H9 (cell line): ENCODE data around the gene PLXNA4. TPM values are rescaled to one million over a fixed set of nuclear protein-coding genes. Genes with fewer than 3 reads are reported as not detected.

Source experiments
- DNase-seq: peaks from one replicate; pipeline ENCODE4 v3.0.0-alpha.2; 2017
- H2AFZ ChIP-seq: one replicate; pipeline ENCODE4 v1.6.1; 2013; ENCODE audit warnings: mild to moderate bottlenecking, low read length, control low read depth, moderate library complexity
- H2AK5ac ChIP-seq: 2 replicates; pipeline ENCODE4 v1.6.1; 2013; ENCODE audit warnings: low read length, control low read depth, mixed read lengths; ENCODE audit not compliant: insufficient read length
- H2BK120ac ChIP-seq: one replicate; pipeline ENCODE4 v1.6.1; 2013; ENCODE audit warnings: low read depth, mild to moderate bottlenecking, low read length, control low read depth, inconsistent platforms; ENCODE audit not compliant: poor library complexity, severe bottlenecking
- H2BK12ac ChIP-seq: 2 replicates; pipeline ENCODE4 v1.6.1; 2013; ENCODE audit warnings: low read length, control low read depth, mixed read lengths, low read depth; ENCODE audit not compliant: insufficient read length
- H2BK15ac ChIP-seq: 2 replicates; pipeline ENCODE4 v1.6.1; 2013; ENCODE audit warnings: low read depth, low read length, control low read depth
- H2BK20ac ChIP-seq: one replicate; pipeline ENCODE4 v1.6.1; 2013; ENCODE audit warnings: low read depth, mild to moderate bottlenecking, low read length, control low read depth, inconsistent platforms; ENCODE audit not compliant: poor library complexity, severe bottlenecking
- H2BK5ac ChIP-seq: 2 replicates; pipeline ENCODE4 v1.6.1; 2013; ENCODE audit warnings: low read length, control low read depth, mixed read lengths; ENCODE audit not compliant: insufficient read length
- H3K14ac ChIP-seq: 2 replicates; pipeline ENCODE4 v1.6.1; 2013; ENCODE audit warnings: low read length, control low read depth; ENCODE audit not compliant: insufficient read depth
- H3K18ac ChIP-seq: 2 replicates; pipeline ENCODE4 v1.6.1; 2013; ENCODE audit warnings: low read depth, mild to moderate bottlenecking, mixed read lengths, low read length, control low read depth; ENCODE audit not compliant: insufficient read length
- H3K23ac ChIP-seq: 2 replicates; pipeline ENCODE4 v1.6.1; 2013; ENCODE audit warnings: low read length, control low read depth, mixed read lengths, low read depth; ENCODE audit not compliant: insufficient read length
- H3K23me2 ChIP-seq: 2 replicates; pipeline ENCODE4 v1.6.1; 2013; ENCODE audit warnings: low read depth, mild to moderate bottlenecking, mixed read lengths, low read length, control low read depth; ENCODE audit not compliant: insufficient read length, poor library complexity, severe bottlenecking
- H3K27ac ChIP-seq: 2 replicates; pipeline ENCODE4 v1.5.1; 2013; ENCODE audit warnings: low read length, control low read depth, mixed read lengths, low read depth; ENCODE audit not compliant: insufficient read length
- H3K27me3 ChIP-seq: 2 replicates; pipeline ENCODE4 v1.6.1; 2013; ENCODE audit warnings: low read length, control low read depth, inconsistent platforms; ENCODE audit not compliant: insufficient read depth
- H3K4ac ChIP-seq: 2 replicates; pipeline ENCODE4 v1.6.1; 2013; ENCODE audit warnings: low read depth, mild to moderate bottlenecking, control low read depth, inconsistent platforms, low read length, moderate library complexity
- H3K4me1 ChIP-seq: 2 replicates; pipeline ENCODE4 v1.6.1; 2013; ENCODE audit warnings: low read length, control low read depth, inconsistent platforms; ENCODE audit not compliant: insufficient read depth
- H3K4me2 ChIP-seq: 2 replicates; pipeline ENCODE4 v1.6.1; 2013; ENCODE audit warnings: low read length, control low read depth, mixed read lengths; ENCODE audit not compliant: insufficient read length, insufficient read depth
- H3K56ac ChIP-seq: 2 replicates; pipeline ENCODE4 v1.6.1; 2013; ENCODE audit warnings: low read depth, mild to moderate bottlenecking, mixed read lengths, low read length, control low read depth; ENCODE audit not compliant: insufficient read length
- H3K79me1 ChIP-seq: 2 replicates; pipeline ENCODE4 v1.6.1; 2013; ENCODE audit warnings: low read depth, mild to moderate bottlenecking, moderate library complexity, low read length, control low read depth, inconsistent platforms; ENCODE audit not compliant: insufficient read depth, poor library complexity, severe bottlenecking
- H3K79me2 ChIP-seq: 2 replicates; pipeline ENCODE4 v1.6.1; 2013; ENCODE audit warnings: low read length, control low read depth, inconsistent platforms; ENCODE audit not compliant: insufficient read depth
- H3K9ac ChIP-seq: 2 replicates; pipeline ENCODE4 v1.6.1; 2013; ENCODE audit warnings: low read length, control low read depth, mixed read lengths; ENCODE audit not compliant: insufficient read length; ENCODE audit errors: extremely low read depth
- H3K9me3 ChIP-seq: one replicate; pipeline ENCODE4 v1.6.1; 2013; ENCODE audit warnings: low read depth, low read length, inconsistent platforms; ENCODE audit not compliant: control insufficient read depth
- H3T11ph ChIP-seq: one replicate; pipeline ENCODE4 v1.6.1; 2013; ENCODE audit warnings: mild to moderate bottlenecking, low read length, control low read depth, inconsistent platforms
- H4K20me1 ChIP-seq: one replicate; pipeline ENCODE4 v1.6.1; 2013; ENCODE audit not compliant: control insufficient read depth, insufficient read length, insufficient read depth
- H4K5ac ChIP-seq: 2 replicates; pipeline ENCODE4 v1.6.1; 2013; ENCODE audit warnings: low read depth, mild to moderate bottlenecking, mixed read lengths, low read length, control low read depth; ENCODE audit not compliant: insufficient read length
- H4K8ac ChIP-seq: replicated peaks from 2 replicates; pipeline ENCODE4 v1.6.1; 2013; ENCODE audit warnings: low read length, control low read depth, mixed read lengths, low read depth; ENCODE audit not compliant: insufficient read length
- H4K91ac ChIP-seq: 2 replicates; pipeline ENCODE4 v1.6.1; 2013; ENCODE audit warnings: low read depth, mild to moderate bottlenecking, moderate library complexity, mixed read lengths, low read length, control low read depth; ENCODE audit not compliant: insufficient read length
- H3K27ac Mint-ChIP-seq, 3 experiments: 2 replicates in 2 of 3; 3 replicates in 1 of 3; pipeline ENCODE4 v1.8.0; 2020 to 2021; ENCODE audit warnings: mixed read lengths in 3 of 3, mild to moderate bottlenecking in 1 of 3, moderate library complexity in 1 of 3
- H3K27me3 Mint-ChIP-seq: 2 replicates; pipeline ENCODE4 v1.8.0; 2021; ENCODE audit warnings: low read depth, mild to moderate bottlenecking, moderate library complexity, mixed read lengths
- H3K36me3 Mint-ChIP-seq, 3 experiments: 2 replicates in 2 of 3; 3 replicates in 1 of 3; pipeline ENCODE4 v1.8.0; 2020 to 2021; ENCODE audit warnings: low read depth in 3 of 3, mixed read lengths in 3 of 3; ENCODE audit not compliant: insufficient read depth in 1 of 3
- H3K4me1 Mint-ChIP-seq, 2 experiments: 2 replicates each; pipeline ENCODE4 v1.8.0; 2020; ENCODE audit warnings: mixed read lengths in 2 of 2
- H3K4me3 Mint-ChIP-seq, 2 experiments: 2 replicates in 1 of 2; 3 replicates in 1 of 2; pipeline ENCODE4 v1.8.0; 2020 to 2021; ENCODE audit warnings: mild to moderate bottlenecking in 2 of 2, mixed read lengths in 2 of 2, moderate library complexity in 1 of 2
- H3K9me3 Mint-ChIP-seq, 2 experiments: 2 replicates in 1 of 2; 3 replicates in 1 of 2; pipeline ENCODE4 v1.8.0; 2020; ENCODE audit warnings: mild to moderate bottlenecking in 2 of 2, mixed read lengths in 2 of 2, moderate library complexity in 1 of 2
- WGBS: extraction: QIAGEN DNeasy Blood & Tissue Kit; methylation state at CpG from one replicate; pipeline ENCODE4 v1.1.7; 2013; ENCODE audit warnings: missing lambda C conversion rate, low lambda C conversion rate, mixed read lengths; ENCODE audit not compliant: insufficient read length; ENCODE audit errors: extremely low coverage; 5-methylcytosine and 5-hydroxymethylcytosine counted together
- total RNA-seq: library from RNA; stranded (reverse); gene quantifications from 2 replicates; pipeline ENCODE4 v1.2.1, GENCODE V29; 2021
- TF ChIP-seq, protein P1 (sequence below): fragments of 200-600 bp; sonication (generic); conservative IDR thresholded peaks from 3 replicates; pipeline ENCODE4 v1.8.0; 2021; ENCODE audit warnings: antibody characterized with exemption, mild to moderate bottlenecking

PLXNA4 gene
- total RNA-seq, 1 experiment from 2014 or later, result 0.35 TPM

DNA sequence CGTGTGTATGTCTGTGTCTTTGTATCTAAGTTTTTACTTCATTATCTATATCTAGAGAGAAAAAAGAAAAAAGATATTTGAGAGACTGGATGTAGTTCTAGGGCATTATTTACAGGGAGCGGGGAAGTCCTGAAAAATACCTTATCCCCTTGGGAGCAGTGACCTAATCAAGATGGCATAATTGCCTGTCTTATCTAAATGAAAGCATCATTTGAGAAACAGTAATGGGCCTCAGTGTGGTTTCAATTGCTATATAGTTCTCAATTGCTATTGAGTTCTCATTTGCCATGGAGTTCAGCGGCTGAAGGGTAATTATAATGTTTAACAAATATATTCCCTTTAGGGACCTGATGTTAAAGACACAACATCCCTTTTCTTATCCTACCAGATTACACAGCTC lies 216.5 kb downstream of the PLXNA4 start:
- Histone ChIP-seq H3K18ac (no peak overlapping the region), H3K79me2 (no peaks in the 10 kb centered on the region), H4K8ac (no peak overlapping the region), H2BK120ac (no peak overlapping the region), H3K27ac (no peak overlapping the region), H3K23ac (no peak overlapping the region), H3K79me1 (no peaks in the 10 kb centered on the region), H3K14ac (no peak overlapping the region), H3K4me2 (no peak overlapping the region), H4K91ac (no peak overlapping the region), H3K9ac (no peak overlapping the region), H3K9me3 (no peaks in the 10 kb centered on the region), H2AFZ (no peak overlapping the region), H4K5ac (no peak overlapping the region), H3K23me2 (no peaks in the 10 kb centered on the region), H3K27me3 (no peaks in the 10 kb centered on the region), H2BK20ac (no peak overlapping the region), H4K20me1 (no peaks in the 10 kb centered on the region), H3K4me1 (no peaks in the 10 kb centered on the region), H3K56ac (no peak overlapping the region), H3K4ac (no peak overlapping the region), H3T11ph (no peak overlapping the region), H2BK12ac (no peak overlapping the region), H2AK5ac (no peak overlapping the region), H2BK5ac (no peak overlapping the region), H2BK15ac (no peak overlapping the region)
- H3K36me3 Mint-ChIP-seq, result no peaks in the 10 kb centered on the region
- no peaks in the 10 kb centered on the region for H3K4me1 Mint-ChIP-seq
- no peak for DNase-seq
- H3K9me3 Mint-ChIP-seq, result no peaks in the 10 kb centered on the region
- TF ChIP-seq, protein P1, sequence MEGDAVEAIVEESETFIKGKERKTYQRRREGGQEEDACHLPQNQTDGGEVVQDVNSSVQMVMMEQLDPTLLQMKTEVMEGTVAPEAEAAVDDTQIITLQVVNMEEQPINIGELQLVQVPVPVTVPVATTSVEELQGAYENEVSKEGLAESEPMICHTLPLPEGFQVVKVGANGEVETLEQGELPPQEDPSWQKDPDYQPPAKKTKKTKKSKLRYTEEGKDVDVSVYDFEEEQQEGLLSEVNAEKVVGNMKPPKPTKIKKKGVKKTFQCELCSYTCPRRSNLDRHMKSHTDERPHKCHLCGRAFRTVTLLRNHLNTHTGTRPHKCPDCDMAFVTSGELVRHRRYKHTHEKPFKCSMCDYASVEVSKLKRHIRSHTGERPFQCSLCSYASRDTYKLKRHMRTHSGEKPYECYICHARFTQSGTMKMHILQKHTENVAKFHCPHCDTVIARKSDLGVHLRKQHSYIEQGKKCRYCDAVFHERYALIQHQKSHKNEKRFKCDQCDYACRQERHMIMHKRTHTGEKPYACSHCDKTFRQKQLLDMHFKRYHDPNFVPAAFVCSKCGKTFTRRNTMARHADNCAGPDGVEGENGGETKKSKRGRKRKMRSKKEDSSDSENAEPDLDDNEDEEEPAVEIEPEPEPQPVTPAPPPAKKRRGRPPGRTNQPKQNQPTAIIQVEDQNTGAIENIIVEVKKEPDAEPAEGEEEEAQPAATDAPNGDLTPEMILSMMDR, result no peak
- peaks cover 33% of the 10 kb centered on the region for H3K27me3 Mint-ChIP-seq
- H3K27ac Mint-ChIP-seq, result no peak overlapping the region
- WGBS, result no CpG with 5 or more reads among the region's 3 CpGs
- H3K4me3 Mint-ChIP-seq, result no peak overlapping the region
